ENCODE measurements around the gene GTF2F2. TPM values are rescaled to one million over a fixed set of nuclear protein-coding genes. Genes with fewer than 3 reads are reported as not detected.
A peak's percentile ranks its signal among the peaks of the same experiment; 100 is the strongest.

GTF2F2 gene
- total and polyA plus RNA-seq, 9 of the 15 experiments (the other 6 are each of a cell fraction or from before 2014, with no cell fraction given): 19.7 to 44.8 (median 32.4) TPM

GRCh38 chr13:45231722-45232121 is 111.4 kb downstream of the GTF2F2 start:
- Histone ChIP-seq H3K9me1 (ENCODE audit: control insufficient read depth, insufficient read depth, low read length) (no peaks in the 10 kb centered on the region), H3K4me1 (replicated peaks in 1 of 2; ENCODE audit: control insufficient read depth in 2 of 2, insufficient read depth in 2 of 2, low read length in 2 of 2) (peaks cover 0 to 8% of the 10 kb centered on the region in 2 experiments), H3K9ac (ENCODE audit: insufficient read depth in 1 of 2, low read depth in 2 of 2, low read length in 2 of 2) (no peak overlapping the region), H3K79me2 (ENCODE audit: control insufficient read depth, insufficient read depth, low read length) (0 out of 3 replicates have a peak, but pooled peaks cover 3% of the 10 kb centered on the region), H3K27ac (ENCODE audit: extremely low read depth, low read depth, low read length) (no peak overlapping the region), H3K4me2 (ENCODE audit: insufficient read depth, low read length) (no peak overlapping the region), H3K4me3 (no peak overlapping the region), H3K9me3 (replicated peaks; ENCODE audit: control insufficient read depth, insufficient read depth, low read depth, low read length) (no peaks in the 10 kb centered on the region), H3K36me3 (ENCODE audit: control insufficient read depth, insufficient read depth, low read length) (no peaks in the 10 kb centered on the region), H4K20me1 (replicated peaks; ENCODE audit: control insufficient read depth, insufficient read depth, low read length) (no peaks in the 10 kb centered on the region), H2AFZ (ENCODE audit: low read depth, low read length) (no peak overlapping the region), H3K27me3 (ENCODE audit: control insufficient read depth in 2 of 2, insufficient read depth in 2 of 2, low read length in 2 of 2) (no peaks in the 10 kb centered on the region)
- ATAC-seq (no peak), FAIRE-seq (no peak), DNase-seq (ENCODE audit: extremely low read depth in 1 of 4, low spot score in 3 of 4) (peak in 1 of 4 experiments; percentile 8)
- 44% methylated on average over 1 of the region's 1 CpG for WGBS (ENCODE audit: insufficient coverage, low coverage, missing lambda C conversion rate)
- no TSS peak for BruUV-seq (replicated peaks)
- in situ Hi-C loops (cut with MboI) (no loop called here), intact Hi-C loops (cut with micrococcal nuclease) (no loop called here)
- peak; percentile 79 for TF ChIP-seq RFX1 (IDR thresholded peaks at IDR 0.05)
- no peak for TF ChIP-seq ARID2 (IDR thresholded peaks at IDR 0.05)
- TF ChIP-seq FOXJ3 (CRISPR knock-in tag; IDR thresholded peaks at IDR 0.05): 0 out of 2 replicates have a peak, but pooled peaks have one; percentile 47
- TF ChIP-seq ZFPM2 (CRISPR knock-in tag; IDR thresholded peaks at IDR 0.05): no peak
- peak in 1 of 2 experiments; percentile 68; a peak in 2 of 4 replicates for TF ChIP-seq FOXA3 (CRISPR knock-in tag; conservative IDR thresholded peaks at IDR 0.05 in 1 of 2, IDR thresholded peaks at IDR 0.05 in 1 of 2)
- peak; percentile 87 for TF ChIP-seq FOXJ2 (tag; IDR thresholded peaks at IDR 0.05)
- no peak for TF ChIP-seq ZNF146 (CRISPR knock-in tag; IDR thresholded peaks at IDR 0.05; ENCODE audit: unreplicated experiment)
- CTCF ChIA-PET (ENCODE audit: low intra/inter-chr PET ratio): no interaction called here
- POLR2A ChIA-PET: interaction anchor here (1.3 kb wide), 1 partner anchor 10 kb away, joined by 3 read pairs; no protein-coding TSS in a partner anchor

- no CpG with 5 or more reads among the region's 2 CpGs for WGBS (ENCODE audit: insufficient coverage, low coverage, missing lambda C conversion rate)
- Histone ChIP-seq H4K20me1 (replicated peaks; ENCODE audit: control insufficient read depth, insufficient read depth, low read length) (no peaks in the 10 kb centered on the region), H3K36me3 (ENCODE audit: control insufficient read depth, insufficient read depth, low read length) (no peaks in the 10 kb centered on the region), H3K9me1 (ENCODE audit: control insufficient read depth, insufficient read depth, low read length) (no peaks in the 10 kb centered on the region), H3K4me2 (ENCODE audit: insufficient read depth, low read length) (no peak overlapping the region), H2AFZ (ENCODE audit: low read depth, low read length) (no peak overlapping the region), H3K27me3 (ENCODE audit: control insufficient read depth in 2 of 2, insufficient read depth in 2 of 2, low read length in 2 of 2) (no peaks in the 10 kb centered on the region), H3K9me3 (replicated peaks; ENCODE audit: control insufficient read depth, insufficient read depth, low read depth, low read length) (no peaks in the 10 kb centered on the region), H3K27ac (ENCODE audit: extremely low read depth, low read depth, low read length) (no peak overlapping the region), H3K4me3 (no peak overlapping the region), H3K9ac (ENCODE audit: insufficient read depth in 1 of 2, low read depth in 2 of 2, low read length in 2 of 2) (no peak overlapping the region), H3K79me2 (ENCODE audit: control insufficient read depth, insufficient read depth, low read length) (0 out of 3 replicates have a peak, but pooled peaks cover 3% of the 10 kb centered on the region), H3K4me1 (replicated peaks in 1 of 2; ENCODE audit: control insufficient read depth in 2 of 2, insufficient read depth in 2 of 2, low read length in 2 of 2) (peaks cover 0 to 8% of the 10 kb centered on the region in 2 experiments)
- BruUV-seq (replicated peaks): no TSS peak
- intact Hi-C loops (cut with micrococcal nuclease): no loop called here
- ChIA-PET CTCF (ENCODE audit: low intra/inter-chr PET ratio) (no interaction called here), POLR2A (no interaction called here)
- DNase-seq (ENCODE audit: extremely low read depth in 1 of 4, low spot score in 3 of 4): no peak
- FAIRE-seq: no peak
- in situ Hi-C loops (cut with MboI): no loop called here
- no peak for ATAC-seq
- TF ChIP-seq ARID4B (CRISPR knock-in tag; IDR thresholded peaks at IDR 0.05) (no peak), ZBTB12 (CRISPR knock-in tag; IDR thresholded peaks at IDR 0.05) (no peak)
These were observed 112.3 kb downstream of the GTF2F2 start for GRCh38 chr13:45232591-45232990.
